Smooth muscle cell of the brain vasculature (primary cell): ENCODE data around the gene HJV.

Experiments
- DNase-seq: peaks from one replicate; pipeline ENCODE4 v3.0.0-alpha.2; 2012; ENCODE audit warnings: low read depth, low spot score

The HJV gene

DNA sequence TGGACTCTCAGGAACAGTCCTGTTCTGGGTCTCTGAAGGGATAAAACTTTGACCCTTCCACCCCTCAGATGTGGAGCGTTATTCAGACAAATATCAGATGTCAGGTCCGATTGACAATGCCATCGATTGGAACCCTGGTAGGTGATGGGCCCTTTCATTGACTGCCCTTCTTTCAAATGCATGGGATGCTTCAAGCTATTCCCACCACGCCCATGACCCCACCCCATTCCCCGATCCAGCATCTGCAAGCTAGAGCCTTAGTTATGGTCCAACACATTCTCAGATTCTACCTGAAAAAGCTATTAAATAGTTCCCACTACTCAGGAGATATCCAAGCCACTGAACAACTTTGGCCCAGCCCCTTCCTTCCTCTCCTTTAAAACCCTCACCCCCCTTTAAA lies 44.5 kb downstream of the HJV start:
- no peak for DNase-seq

DNA sequence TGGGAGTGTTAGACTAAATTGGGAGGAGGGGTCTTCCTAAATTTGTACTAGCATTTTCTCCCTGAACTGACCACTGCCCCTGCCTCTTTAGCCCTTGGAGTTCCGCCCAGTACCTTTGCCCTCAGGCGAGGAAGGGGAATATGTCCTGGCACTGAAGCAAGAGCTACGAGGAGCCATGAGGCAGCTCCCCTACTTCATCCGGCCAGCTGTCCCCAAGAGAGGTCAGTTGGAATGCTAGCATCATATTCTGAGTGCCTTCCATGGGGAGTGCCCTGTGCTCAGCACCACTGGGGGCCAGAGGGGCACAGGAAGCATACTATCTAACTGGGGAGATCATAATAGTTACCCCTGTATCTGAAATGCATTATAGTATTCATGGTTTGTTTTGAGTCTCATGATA lies 46.3 kb downstream of the HJV start:
- DNase-seq: no peak

DNA sequence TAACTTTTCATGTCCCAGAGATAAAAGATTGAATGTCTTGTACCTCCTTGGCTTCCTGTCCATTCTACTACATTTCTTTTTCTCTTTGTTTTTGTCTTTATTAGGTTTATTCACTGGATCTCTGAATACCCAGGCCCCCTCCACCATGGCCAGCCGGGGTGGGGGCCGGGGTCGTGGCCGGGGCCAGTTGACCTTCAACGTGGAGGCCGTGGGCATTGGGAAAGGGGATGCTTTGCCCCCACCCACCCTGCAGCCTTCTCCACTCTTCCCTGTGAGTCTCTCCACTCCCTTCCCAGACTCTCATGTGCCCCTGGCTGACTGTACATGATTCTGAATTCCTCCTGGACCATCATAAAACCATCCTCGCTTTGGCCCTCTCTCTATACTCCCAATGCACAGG lies 46.8 kb downstream of the HJV start:
- DNase-seq: no peak

DNA sequence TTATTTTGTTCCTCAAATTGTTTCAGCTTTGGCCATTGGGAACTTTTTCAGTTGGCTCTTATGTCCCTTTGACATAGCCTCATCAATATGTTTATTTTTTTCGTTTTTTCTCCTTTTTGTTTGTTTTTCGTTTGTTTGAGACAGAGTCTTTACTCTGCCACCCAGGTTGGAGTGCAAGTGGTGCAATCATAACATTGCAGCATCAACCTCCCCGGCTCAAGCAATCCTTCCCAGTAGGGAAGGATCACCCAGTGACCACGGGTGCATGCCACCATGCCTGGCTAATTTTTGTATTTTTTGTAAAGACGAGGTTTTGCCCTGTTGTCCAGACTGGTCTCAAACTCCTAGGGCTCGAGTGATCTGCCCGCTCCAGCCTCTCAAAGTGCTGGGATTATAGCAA lies 49.0 kb downstream of the HJV start:
- DNase-seq: no peak
